GM21515 (cell line): ENCODE results near the gene LMBR1.
"Not testable (repeated sequence)": the region's sequence is repeated elsewhere in the genome, so short reads cannot be mapped to it uniquely, and the experiment has no call there.

Source experiments
- ATAC-seq: cut with Tn5 transposase; IDR thresholded peaks from one replicate; pipeline ENCODE4 v1.9.1; 2021; ENCODE audit not compliant: unreplicated experiment

Gene LMBR1

DNA sequence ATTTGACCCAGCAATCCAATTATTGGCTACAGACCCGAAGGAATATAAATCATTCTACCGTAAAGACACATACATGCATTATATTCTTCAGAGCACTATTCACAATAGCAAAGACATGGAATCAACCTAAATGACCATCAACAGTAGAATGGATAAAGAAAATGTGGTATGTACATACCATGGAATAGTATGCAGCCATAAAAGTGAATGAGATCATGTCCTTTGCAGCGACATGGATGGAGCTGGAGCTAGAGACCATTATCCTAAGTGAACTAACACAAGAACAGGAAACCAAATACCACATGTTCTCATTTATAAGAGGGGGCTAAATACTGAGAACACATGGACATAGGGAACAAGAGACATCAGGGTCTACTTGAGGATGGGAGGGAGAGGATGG, 44.0 kb downstream of the LMBR1 start:
- ATAC-seq, result no peak

DNA sequence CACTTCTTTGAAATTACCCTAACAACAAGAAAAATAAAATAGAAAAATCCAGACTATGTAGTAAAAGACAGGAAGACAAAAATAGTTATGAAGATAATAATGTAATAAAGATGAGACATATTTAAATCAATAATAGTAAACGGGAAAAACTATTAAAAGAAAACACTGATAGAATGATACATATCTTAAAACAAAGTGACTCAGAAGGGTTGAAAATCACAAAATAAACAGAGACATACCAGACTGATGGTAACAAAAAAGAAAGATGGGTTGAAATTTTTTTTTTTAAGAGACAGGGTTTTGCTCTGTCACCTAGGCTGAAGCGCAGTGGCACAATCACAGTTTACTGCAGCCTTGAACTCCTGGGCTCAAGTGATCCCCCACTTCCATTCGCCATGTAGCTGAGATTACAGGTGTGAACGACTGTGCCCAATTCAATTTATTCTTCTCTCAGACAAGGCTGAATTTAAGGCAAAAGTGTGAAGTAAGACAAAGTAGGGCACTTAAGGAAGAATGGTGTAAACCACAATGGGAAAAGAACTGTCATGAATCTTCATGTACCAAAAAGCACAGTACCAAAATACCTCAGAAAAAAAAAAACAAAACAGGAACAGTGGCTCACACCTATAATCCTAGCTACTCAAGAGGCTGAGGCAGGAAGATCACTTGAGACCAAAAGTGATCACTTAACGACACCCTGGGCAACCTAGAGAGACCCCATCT, 47.4 kb downstream of the LMBR1 start:
- no peak for ATAC-seq

DNA sequence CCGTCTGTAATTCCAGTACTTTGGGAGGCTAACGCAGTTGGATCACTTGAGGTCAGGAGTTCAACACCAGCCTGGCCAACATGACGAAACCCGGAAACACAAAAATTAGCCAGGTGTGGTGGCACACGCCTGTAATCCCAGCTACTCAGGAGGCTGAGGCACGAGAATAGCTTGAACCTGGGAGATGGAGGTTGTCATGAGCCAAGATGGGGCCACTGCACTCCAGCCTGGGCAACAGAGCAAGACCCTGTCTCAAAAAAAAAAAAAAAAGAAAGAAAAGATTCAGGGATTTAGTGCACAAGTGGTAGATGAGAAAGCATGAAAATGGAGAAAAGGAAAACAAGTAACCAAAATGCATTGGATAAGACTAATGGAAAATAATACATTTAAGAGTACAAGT, 49.4 kb downstream of the LMBR1 start:
- not testable (repeated sequence) for ATAC-seq

DNA sequence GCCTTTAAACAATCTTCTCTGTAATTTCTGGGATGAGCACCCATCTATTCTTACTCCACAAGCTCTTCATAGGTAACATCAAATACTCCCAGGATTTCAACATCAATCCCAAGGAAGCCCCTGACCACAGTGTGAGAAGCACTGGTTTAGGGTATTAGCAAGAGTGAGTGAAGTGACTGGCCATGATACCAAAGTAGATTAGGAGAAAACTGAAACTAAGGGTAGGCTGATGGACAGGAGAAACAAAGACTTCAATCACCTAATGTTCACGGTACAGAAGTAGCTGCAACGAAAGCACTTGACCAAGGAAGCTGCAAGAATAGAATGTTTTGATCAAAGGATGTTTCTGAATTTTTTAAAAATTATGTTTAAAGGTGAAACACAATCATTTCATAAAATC, 49.8 kb downstream of the LMBR1 start:
- ATAC-seq, result no peak

DNA sequence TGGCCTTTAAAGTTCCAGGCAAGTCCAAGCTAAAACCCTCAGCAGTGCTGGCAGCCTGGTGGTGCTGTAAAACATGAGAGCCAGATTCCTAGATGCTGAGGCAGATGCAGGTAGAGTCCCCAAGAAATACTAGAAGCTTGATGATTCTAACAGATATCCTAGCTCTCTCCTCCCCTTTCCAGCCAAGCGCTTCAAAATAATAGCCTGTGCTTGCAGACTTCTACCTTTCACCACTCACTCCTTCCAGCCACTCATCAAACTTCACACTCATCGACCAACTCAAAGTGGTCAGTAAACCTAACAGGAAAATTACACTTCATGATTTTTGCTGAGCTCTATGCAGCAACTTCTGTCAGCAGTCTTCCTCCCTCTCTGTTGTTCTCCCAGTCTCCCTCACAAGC, 50.2 kb downstream of the LMBR1 start:
- ATAC-seq, result no peak

DNA sequence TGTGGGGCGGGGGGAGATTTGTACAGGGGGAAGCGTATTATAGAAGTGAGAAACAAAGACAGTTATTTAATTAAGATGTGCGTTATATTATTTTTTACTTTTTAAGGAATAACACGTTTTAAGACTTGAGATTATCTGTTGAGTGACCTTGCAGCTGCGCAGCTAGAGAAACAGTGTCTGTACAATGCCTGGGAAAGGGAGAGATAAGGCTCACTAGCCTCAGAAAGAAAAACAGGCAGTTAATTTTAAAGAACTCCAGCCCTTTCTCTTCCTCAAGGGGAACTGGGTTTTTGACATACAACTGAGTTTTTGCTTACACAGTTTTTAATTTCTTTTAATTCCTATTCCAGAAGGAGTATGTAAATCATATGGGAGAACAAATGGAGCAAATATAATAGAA, 50.7 kb downstream of the LMBR1 start:
- no peak for ATAC-seq

DNA sequence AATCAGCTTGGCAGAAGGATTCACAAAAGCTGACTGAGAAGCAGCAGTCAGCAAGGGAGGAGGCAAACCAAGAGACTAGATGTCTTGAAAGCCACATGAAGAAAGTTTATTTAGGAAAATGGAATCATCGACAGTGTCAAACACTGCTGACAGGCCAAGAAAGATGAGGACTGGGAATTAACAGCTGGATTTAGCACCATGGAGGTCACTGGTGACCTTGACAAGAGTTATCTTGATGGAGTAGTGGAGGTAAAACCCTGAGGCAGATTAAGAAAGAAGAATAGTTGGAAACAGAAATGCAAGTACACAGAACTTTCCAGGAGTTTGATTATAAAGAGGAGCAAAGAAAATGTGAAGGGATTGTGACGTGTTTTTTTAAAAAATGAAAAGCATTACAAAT, 51.5 kb downstream of the LMBR1 start:
- no peak for ATAC-seq

DNA sequence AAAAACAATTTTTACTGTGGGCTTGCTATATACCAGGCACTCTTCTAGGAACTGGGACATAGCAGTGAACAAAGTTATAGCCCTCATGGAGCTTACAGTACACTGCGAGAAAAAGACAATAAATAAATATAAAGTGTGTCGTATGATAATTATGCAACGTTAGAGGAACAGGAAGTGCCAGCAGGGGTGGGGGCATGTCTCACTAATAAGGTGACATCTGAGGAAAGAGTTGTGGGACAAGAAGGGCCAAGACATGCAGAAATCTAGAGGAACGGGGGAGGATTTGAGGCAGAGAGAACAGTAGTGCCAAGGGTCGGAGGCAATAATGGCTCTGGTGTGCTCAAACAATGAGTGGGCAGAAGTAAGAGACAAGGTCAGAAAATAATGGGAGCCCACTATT, 52.8 kb downstream of the LMBR1 start:
- ATAC-seq, result no peak

DNA sequence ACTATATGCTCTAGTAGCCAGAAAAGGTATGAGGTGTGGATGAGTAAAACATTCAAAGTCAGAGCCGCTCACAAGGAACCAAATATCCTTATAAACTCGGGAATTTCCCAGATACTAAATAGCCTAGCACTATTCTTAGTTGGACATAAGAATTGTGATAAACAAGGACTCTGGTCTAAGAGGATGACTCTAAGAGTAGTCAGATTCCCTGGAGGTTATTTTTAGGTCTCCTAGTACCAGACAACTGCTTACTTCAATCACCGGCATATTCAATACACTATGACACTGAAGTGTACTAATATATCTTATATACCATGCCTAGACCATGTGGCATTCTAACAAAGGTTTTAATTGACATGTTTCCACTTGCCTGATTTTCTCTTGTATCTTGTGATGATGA, 56.5 kb downstream of the LMBR1 start:
- ATAC-seq, result no peak

DNA sequence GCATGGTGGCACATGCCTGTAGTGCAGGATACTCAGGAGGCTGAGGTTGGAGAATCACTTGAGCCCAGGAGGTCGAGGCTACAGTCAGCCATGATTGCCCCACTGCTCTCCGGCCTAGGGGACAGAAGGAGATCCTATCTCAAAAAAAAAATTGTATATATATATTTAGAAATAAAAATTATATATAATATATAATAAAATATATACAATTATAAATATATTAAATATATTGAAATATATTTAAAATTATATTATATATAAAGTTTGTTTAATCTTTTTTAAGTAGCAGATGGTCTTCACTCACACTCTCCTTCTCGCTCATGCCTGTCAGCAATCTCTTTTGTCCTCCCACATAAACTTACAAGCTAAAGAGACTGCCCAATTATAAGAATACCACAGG, 58.5 kb downstream of the LMBR1 start:
- no peak for ATAC-seq

DNA sequence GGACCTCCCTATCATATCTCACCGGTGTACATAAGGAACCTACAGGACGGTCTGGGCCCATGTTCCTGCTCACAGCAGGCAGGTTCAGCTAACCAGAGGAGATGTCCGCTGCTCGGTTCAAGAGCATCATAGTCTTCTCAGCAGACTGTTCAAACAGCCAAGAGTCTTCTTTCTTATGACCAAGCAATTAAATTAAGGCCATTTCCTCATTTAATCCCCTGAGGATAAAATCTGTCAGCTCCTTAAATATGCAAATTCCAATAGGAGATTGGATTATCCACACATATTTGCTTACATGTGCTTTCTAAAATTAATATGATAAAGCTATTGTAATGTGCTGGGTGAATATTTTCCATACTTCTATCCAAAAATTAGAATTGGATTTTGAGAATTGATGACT, 59.7 kb downstream of the LMBR1 start:
- ATAC-seq, result no peak

DNA sequence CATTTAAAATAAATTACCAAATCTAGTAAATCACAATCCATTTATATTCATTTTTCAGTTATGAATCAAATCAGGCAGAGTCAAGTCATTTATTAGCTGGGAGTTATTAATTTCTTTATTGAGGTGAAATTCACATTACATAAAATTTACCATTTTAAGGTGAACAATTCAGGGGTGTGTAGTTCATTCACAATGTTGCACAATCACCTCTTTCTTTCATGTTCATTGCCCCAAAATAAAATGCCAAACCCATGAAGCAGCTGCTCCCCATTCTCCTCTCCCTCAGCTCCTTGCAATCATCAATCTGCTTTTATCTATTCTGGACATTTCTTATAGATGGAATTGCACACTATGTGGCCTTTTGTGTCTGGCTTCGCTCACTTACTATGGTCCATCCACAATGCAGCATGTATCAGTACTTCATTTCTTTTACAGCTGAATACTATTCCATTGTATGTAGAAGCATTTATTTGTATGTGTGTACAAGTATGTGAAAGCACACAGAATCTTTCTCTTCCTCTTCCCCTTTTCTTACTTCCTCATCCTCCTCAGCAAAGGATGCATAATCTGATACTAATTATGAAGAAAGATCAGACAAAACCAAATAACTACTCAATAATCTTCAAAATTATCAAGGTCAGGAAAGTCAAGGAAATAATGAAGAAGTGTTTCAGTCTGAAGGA, 60.6 kb downstream of the LMBR1 start:
- no peak for ATAC-seq

DNA sequence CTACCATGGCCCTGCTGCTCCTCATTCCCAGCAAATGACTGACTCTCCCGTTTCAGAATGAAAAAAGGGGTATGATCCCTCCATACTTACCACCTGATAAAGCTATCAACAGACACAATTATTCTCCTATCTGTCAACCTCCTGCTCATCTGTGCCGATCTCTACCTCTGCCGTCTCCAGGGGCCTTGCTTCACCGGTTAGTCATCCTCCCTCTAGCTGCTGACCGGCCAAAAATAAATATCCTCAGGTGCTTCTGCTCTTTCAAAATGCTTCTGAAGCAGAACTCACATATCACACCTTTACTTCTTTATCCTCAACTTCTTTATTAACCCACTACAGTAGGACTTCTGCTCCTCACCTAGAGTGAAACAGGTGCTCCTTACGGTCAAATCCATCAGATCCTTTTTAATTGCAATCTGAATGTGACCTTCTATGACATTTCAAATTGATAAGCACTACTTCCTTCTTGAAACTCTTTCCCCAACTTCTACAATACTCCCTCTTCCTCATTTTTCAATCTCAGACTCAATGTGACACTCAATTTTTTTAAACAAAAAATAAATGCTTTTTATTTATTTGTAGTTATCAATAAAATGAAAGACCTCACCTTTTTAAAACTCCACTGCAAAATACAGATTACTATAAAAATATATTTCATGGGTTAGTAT, 63.2 kb downstream of the LMBR1 start:
- ATAC-seq, result no peak

DNA sequence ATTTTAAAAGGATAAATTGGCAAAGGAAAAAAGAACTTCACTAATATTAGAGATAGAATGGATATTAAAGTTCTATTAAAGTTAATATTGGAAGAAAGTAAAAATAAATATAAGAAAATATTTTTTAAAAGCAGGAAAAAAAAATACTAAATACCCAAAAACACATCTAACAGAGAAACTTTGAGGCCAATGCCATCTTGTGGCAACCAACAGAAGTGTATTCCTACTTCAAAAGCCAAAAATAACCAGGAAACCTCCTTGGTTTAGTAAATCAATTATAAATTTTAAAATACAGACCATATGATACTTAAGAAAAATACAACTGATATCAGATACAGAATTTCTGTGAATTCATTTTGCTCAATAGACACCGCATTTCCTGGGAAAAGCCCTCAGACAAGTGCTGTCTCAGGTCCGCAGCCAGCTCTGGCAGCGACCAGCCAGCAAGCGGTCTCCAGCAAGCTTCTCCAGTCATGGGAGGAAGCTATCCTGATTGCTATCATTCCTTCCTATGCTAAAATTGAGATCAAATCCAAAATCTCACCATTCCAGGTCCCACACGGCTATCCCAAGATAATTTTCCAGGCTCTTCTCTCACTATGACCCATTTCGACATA, 65.3 kb downstream of the LMBR1 start:
- no peak for ATAC-seq

DNA sequence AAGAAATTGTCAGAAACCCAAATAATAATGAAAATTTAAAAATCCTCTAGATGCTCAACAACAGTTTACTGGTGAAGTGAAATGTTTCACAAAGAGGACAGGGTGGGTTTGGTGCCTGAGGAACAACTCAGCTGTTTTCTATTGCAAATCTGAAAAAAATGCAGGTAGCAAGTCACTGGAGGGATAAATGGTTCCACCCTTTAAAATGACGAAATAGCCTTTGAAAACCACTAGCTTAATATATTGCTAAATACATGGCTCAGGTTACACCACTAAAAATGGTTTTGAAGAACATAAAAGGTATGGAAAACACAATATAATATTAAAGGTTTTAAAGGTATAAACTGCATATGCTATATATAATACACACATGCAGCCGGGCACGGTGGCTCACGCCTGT, 69.5 kb downstream of the LMBR1 start:
- ATAC-seq, result no peak

DNA sequence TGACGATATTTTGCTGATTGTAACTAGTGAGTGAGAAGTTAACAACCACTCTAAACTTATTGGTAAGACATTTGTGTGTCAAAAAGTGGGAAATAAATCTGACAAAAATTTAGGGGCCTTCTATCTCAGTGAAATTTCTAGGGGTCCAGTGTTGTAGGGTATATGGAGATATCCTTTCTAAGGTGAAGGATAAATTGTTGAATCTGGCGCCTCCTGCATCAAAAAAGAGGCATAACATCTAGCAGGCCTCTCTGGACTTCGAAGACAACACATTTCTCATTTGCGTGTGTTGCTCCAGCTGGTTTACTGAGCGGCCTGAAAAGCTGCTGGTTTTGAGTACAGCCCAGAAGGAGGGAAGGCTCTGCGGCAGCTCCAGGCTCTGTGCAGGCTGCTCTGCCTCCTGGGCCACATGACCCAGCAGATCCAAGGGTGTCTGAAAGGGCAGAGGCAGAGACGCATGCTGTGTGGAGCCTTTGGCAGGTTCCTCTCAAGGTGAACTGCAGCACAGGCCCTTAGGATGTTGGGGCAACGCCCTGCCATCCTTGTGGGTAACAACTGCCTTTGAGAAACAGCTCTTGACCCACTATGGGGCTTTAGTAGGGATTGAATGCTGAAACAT, 72.4 kb downstream of the LMBR1 start:
- ATAC-seq, result no peak

DNA sequence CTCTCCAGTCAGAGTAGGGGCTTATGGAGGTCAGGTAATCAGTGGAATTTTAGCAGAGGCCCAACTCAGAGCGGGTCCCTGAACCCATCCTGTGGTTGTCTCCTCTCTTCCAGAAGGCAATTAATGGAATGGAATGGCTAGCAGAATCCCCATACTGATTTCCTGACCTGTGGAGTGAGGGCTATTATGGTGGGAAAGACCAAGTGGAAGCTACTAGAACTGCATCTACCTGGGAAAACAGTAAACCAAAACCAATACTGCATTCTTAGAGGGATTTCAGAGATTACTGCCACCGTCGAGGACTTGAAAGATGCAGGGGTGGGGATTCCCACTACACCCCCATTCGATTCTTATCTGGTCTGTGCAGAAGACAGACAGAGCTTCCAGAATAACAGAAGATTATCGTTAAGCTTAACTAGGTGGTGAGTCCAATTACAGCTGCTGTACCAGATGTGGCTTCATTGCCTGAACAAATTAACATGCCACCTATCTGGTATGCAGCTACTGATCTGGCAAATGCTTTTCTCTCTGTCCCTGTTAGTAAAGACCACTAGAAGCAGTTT, 73.2 kb downstream of the LMBR1 start:
- no peak for ATAC-seq

DNA sequence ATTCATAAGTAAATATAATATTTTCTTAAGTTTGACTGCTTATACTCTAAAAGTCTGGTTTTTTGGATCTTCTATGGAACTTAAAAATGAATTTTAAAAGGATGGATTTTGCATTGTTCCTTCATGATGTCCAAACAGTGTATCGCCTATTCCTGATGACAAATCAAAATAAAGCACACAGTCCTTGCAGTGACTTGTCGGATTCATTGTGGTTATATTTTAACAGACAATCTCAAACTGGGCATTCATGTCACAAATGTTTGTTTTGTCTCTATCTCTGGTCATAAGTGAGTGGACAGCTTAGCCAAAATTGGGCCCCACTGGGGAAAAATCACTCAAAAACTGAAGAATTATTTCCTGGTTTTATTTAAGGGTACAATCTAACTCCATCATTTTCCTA, 74.8 kb downstream of the LMBR1 start:
- no peak for ATAC-seq

DNA sequence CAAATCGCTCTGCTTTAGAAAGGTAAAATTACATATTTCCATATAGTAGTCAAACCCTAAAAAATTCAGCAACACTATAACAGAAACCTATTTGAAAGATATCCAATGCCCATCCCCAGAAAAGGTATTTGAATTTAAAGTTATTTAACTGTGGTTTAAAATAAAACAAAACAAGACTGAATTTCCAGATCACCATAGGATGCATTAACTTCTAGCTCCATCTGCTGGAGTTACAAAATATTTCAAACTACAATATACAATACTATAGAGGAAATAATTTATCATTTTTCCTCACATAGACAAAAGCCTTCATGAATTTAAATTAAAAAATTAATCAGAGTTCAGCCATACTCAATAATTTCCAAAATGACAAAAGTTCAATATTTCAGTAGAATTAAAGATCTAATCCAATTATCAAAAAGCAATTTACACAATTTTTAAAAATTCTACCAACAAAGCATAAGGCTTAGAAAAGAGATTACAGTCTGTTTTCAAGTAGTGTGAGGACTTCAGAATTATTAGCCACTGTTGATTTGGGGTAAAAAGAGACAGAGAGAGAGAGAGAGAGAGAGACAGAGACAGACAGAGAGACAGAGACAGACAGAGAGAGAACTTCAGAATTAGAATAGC, 75.9 kb downstream of the LMBR1 start:
- ATAC-seq, result no peak

DNA sequence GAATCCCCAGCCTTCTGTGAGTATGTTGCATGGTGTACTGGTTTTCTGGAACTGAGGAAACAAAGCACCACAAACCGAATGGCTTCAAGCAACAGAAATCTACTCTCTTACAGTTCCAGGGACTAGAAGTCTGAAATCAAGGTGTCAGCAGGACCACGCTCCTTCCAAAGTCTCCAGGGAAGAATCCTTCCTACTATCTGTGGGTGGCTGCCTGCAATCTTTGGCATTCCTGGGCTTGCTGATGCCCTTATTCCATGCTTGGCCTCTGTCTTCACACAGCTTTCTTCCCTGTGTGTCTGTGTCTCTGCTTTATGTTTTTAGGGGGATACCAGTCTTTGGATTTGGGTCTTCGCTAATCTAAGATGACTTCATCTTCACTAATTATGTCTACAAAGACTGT, 81.3 kb downstream of the LMBR1 start:
- ATAC-seq, result no peak

DNA sequence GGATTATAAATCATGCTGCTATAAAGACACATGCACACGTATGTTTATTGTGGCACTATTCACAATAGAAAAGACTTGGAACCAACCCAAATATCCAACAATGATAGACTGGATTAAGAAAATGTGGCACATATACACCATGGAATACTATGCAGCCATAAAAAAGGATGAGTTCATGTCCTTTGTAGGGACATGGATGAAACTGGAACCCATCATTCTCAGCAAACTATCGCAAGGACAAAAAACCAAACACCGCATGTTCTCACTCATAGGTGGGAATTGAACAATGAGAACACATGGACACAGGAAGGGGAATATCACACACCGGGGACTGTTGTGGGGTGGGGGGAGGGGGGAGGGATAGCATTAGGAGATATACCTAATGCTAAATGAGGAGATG, 89.3 kb downstream of the LMBR1 start:
- not testable (repeated sequence) for ATAC-seq
